NCI-H2171 (cell line): ENCODE measurements around the gene LETM1.

Source experiments
- DNase-seq: peaks from one replicate; lab custom pipeline; 2025; lab: John Stamatoyannopoulos, UW

The LETM1 gene

GRCh38 chr4:1872870-1873269 is 16.9 kb upstream of the LETM1 start:
- no peak for DNase-seq

- no peak for DNase-seq
These were observed 15.6 kb upstream of the LETM1 start for GRCh38 chr4:1871471-1872021.

GRCh38 chr4:1870578-1871443 is 14.9 kb upstream of the LETM1 start, which contains the start of gene NSD2:
NSD2 (plus strand) TSS chr4:1871393; CDS start chr4:1900655, 29,262 bp downstream.
- peak; percentile 79 for DNase-seq

- DNase-seq = peak; percentile 54
These were observed 14.3 kb upstream of the LETM1 start for GRCh38 chr4:1870328-1870577.

GRCh38 chr4:1869530-1870327 is 13.8 kb upstream of the LETM1 start:
- DNase-seq = no peak

- no peak for DNase-seq
These were observed 13.0 kb upstream of the LETM1 start for GRCh38 chr4:1868912-1869311.

GRCh38 chr4:1868293-1868692 is 12.3 kb upstream of the LETM1 start:
- no peak for DNase-seq

- peak; percentile 27 for DNase-seq
These were observed 10.3 kb upstream of the LETM1 start for GRCh38 chr4:1866189-1866661.

- no peak for DNase-seq
These were observed 8.4 kb upstream of the LETM1 start for GRCh38 chr4:1864076-1865008.

- no peak for DNase-seq
These were observed 7.5 kb upstream of the LETM1 start for GRCh38 chr4:1863297-1864033.

- no peak for DNase-seq
These were observed 7.0 kb upstream of the LETM1 start for GRCh38 chr4:1862961-1863296.

GRCh38 chr4:1862055-1862911 is 6.3 kb upstream of the LETM1 start:
- DNase-seq = no peak

- no peak for DNase-seq
These were observed 3.4 kb upstream of the LETM1 start for GRCh38 chr4:1859389-1859753.

GRCh38 chr4:1857931-1858330 is 2.0 kb upstream of the LETM1 start:
- no peak for DNase-seq

GRCh38 chr4:1856943-1857699 is 1.2 kb upstream of the LETM1 start:
- no peak for DNase-seq

GRCh38 chr4:1855333-1856070 is 454 bp downstream of the LETM1 start:
- DNase-seq = no peak

- DNase-seq = no peak
These were observed 1.2 kb downstream of the LETM1 start for GRCh38 chr4:1854752-1855151.

GRCh38 chr4:1852904-1853623 is 2.9 kb downstream of the LETM1 start:
- no peak for DNase-seq
